NB4 (cell line): ENCODE measurements around the gene RUVBL2.

Experiments
- MYC ChIP-seq: IDR thresholded peaks from 2 replicates; pipeline ENCODE4 v1.6.1; 2011; ENCODE audit warnings: low read depth, low read length
- POLR2A ChIP-seq: IDR thresholded peaks from 2 replicates; pipeline ENCODE4 v1.6.1; 2011; ENCODE audit warnings: mild to moderate bottlenecking; ENCODE audit not compliant: insufficient read length; ENCODE audit errors: extremely low read depth
- TF ChIP-seq, protein P1 (sequence below): IDR thresholded peaks from one replicate; pipeline ENCODE4 v1.5.1; 2012; ENCODE audit warnings: low read depth, low read length
- TF ChIP-seq, protein P2 (sequence below): IDR thresholded peaks from 2 replicates; pipeline ENCODE4 v1.6.1; 2011; ENCODE audit warnings: low read depth, low read length

DNA sequence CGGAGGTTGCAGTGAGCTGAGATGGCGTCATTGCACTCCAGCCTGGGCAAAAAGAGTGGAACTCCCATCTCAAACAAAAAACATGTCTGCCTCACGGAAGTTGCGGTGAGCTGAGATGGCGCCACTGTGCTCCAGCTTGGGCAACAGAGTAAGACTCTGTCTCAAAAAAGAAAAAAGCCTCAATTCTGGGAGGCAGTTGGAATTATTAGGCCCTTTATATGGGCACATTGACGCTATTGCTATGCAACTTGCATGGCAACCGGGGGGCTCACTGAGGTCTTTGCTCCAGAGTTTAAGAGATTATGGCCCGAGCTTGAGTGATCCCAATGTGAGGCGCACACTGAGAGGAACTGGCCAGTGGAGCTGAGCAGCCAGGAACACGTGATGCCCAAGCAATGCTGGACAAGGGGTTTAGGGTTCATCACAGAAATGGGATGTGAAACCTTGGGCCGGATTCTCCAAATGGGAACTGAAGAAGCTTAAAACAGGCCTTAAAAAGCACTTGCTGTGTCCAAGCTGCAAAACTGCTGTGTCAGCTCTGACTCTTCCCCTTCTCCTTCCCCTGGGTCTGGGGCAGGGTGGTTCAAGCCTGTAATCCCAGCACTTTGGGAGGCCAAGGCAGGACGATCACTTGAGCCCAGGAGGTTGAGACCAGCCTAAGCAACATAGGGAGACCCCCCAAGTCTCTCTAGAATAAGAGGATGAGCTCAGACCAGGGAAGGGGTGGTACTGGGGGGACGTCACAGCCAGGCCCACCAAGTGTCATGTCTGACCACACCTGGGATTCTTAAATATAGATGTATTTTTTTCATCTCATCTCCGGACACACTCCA lies 26.1 kb upstream of the RUVBL2 start:
- TF ChIP-seq, protein P1, sequence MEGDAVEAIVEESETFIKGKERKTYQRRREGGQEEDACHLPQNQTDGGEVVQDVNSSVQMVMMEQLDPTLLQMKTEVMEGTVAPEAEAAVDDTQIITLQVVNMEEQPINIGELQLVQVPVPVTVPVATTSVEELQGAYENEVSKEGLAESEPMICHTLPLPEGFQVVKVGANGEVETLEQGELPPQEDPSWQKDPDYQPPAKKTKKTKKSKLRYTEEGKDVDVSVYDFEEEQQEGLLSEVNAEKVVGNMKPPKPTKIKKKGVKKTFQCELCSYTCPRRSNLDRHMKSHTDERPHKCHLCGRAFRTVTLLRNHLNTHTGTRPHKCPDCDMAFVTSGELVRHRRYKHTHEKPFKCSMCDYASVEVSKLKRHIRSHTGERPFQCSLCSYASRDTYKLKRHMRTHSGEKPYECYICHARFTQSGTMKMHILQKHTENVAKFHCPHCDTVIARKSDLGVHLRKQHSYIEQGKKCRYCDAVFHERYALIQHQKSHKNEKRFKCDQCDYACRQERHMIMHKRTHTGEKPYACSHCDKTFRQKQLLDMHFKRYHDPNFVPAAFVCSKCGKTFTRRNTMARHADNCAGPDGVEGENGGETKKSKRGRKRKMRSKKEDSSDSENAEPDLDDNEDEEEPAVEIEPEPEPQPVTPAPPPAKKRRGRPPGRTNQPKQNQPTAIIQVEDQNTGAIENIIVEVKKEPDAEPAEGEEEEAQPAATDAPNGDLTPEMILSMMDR = no peak
- TF ChIP-seq, protein P2, sequence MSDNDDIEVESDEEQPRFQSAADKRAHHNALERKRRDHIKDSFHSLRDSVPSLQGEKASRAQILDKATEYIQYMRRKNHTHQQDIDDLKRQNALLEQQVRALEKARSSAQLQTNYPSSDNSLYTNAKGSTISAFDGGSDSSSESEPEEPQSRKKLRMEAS = no peak
- peak; percentile 2 for TF ChIP-seq POLR2A
- TF ChIP-seq MYC = no peak
